Measurements from ENCODE around the gene CCDC159. TPM values are rescaled to one million over a fixed set of nuclear protein-coding genes. Genes with fewer than 3 reads are reported as not detected.
"Not testable (repeated sequence)": the region's sequence is repeated elsewhere in the genome, so short reads cannot be mapped to it uniquely, and the experiment has no call there.

The CCDC159 gene
- polyA plus RNA-seq, 4 donors = 19.0 to 43.4 (median 23.4) TPM

DNA sequence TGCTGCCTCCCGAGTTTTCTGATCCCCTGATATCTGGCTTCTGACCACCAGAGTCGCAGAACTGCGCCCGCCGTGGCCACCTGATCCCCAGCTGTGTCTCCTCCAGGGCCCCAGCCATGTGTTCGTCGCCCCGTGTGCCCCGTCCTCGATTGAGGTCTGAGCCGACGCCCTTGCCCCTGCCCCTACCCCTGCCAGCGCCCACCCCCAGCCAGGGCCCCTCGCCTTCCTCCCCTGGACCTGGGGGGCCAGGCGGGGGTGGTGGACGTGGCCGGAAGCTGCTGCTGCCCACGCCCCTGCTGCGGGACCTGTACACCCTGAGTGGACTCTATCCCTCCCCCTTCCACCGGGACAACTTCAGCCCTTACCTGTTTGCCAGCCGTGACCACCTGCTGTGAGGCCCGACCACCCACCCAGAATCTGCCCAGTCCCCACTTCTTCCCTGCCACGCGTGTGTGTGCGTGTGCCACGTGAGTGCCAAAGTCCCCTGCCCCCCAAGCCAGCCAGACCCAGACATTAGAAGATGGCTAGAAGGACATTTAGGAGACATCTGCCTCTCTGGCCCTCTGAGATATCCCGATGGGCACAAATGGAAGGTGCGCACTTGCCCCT lies 18.1 kb downstream of the CCDC159 start:
- DNase-seq (ENCODE audit: low read depth in 4 of 4, low spot score in 3 of 4) = no peak

GRCh38 chr19:11364935-11365334 lies 18.6 kb downstream of the CCDC159 start:
- no peak for DNase-seq (ENCODE audit: low read depth in 4 of 4, low spot score in 3 of 4)

GRCh38 chr19:11365557-11366117 lies 19.3 kb downstream of the CCDC159 start:
- no peak for DNase-seq (ENCODE audit: low read depth in 4 of 4, low spot score in 3 of 4)

DNA sequence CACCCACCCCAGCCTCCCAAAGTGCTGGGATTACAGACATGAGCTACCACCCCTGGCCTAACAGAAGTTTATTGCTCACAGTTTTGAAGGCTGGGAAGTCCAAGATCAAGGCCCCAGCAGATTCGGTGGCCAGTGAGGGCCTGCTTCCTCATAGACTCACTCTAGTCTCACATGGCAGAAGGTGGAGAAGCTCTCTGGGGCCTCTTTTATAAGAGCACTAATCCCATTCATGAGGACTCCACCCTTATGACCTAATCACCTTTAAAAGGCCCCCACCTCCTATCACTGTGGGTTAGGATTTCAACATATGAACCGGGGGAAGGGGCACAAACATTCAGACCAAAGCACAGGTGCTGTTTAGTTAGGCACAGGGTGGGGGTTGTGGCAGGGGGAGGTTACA lies 21.2 kb downstream of the CCDC159 start:
- no peak for DNase-seq (ENCODE audit: low read depth in 4 of 4, low spot score in 3 of 4)

DNA sequence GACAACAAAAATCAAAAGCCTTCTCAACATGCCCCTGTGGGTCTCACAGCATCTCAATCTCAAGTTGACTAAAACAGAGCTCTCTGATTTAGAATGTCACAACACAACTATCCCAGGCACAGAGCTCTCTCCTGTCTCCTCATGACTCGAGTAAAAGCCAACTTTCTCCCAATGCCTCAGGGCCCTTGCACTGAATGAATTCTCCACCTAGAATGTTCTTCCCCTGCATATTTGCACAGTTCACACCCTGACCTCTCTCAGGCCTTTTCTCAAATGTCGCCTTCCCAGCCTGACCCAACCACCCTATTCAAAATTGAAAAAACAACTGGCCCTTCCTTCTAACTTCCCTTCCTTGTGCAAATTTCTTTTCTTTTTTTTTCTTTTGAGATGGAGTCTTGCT lies 24.4 kb downstream of the CCDC159 start:
- no peak for DNase-seq (ENCODE audit: low read depth in 4 of 4, low spot score in 3 of 4)

DNA sequence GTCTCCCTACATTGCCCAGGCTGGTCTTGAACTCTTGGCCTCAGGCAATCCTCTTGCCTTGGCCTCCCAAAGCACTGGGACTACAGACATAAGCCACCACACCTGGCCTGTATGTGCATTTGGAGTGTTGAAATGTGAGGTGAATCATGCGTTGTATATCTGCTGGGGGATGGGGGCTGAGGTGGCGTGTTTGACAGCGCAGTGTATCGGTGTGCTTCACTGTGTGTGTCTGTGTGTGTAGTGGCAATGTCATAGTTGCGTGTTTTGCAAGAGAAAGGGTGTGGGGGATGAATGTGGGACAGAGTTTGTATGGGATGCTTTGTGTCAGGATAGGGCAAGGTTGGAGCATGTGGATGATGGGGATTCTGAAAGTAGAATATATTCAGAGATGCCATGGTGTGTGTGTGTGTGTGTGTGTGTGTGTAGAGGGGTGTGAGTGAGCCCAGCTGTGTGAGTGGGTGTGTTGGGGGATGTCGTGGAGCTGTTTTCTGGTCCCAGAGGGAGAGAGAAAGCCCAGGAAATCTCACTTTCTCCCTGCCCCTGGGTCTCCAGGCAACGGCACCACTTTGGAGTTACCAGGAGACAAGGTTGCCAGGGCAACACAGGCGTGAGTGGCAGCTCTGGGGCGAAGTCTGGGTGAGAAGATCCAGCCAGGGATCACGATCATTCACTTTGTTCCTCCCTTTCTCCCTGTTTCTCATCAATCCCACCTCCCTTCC lies 27.0 kb downstream of the CCDC159 start:
- no peak for DNase-seq (ENCODE audit: low read depth in 4 of 4, low spot score in 3 of 4)

DNA sequence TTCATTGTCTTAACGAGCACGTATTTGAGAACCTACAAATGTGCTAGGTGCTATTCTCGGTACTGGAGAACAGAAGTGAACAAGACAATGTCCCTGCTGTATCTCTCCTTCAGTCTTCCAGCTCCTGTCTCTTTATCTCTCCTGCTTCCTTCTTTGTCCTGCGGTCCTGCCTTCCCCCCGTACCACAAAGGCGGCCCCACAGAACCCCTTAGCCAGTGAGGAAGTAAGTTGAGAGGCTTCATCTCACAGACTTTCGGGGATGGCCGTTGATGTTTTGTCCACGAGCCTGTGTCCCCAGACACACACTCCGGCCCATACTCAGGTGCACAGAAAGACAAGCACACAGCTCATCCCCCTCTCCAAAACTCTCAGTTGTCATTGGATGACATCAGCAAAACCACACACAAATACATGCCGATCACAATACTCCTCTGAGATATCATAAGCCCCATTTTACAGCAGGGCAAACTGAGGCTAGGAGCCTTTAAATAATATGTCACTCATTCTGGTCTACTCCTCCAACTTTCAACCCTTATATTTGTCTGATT lies 27.6 kb downstream of the CCDC159 start:
- no peak for DNase-seq (ENCODE audit: low read depth in 4 of 4, low spot score in 3 of 4)

GRCh38 chr19:11374433-11375142 lies 28.3 kb downstream of the CCDC159 start, which contains the start of gene SWSAP1:
TSS of gene SWSAP1 (plus strand) at chr19:11374666. CDS start at chr19:11374681, 15 bp downstream.
- peak; percentile 98 to 99 (median 98) for DNase-seq (ENCODE audit: low read depth in 4 of 4, low spot score in 3 of 4)

DNA sequence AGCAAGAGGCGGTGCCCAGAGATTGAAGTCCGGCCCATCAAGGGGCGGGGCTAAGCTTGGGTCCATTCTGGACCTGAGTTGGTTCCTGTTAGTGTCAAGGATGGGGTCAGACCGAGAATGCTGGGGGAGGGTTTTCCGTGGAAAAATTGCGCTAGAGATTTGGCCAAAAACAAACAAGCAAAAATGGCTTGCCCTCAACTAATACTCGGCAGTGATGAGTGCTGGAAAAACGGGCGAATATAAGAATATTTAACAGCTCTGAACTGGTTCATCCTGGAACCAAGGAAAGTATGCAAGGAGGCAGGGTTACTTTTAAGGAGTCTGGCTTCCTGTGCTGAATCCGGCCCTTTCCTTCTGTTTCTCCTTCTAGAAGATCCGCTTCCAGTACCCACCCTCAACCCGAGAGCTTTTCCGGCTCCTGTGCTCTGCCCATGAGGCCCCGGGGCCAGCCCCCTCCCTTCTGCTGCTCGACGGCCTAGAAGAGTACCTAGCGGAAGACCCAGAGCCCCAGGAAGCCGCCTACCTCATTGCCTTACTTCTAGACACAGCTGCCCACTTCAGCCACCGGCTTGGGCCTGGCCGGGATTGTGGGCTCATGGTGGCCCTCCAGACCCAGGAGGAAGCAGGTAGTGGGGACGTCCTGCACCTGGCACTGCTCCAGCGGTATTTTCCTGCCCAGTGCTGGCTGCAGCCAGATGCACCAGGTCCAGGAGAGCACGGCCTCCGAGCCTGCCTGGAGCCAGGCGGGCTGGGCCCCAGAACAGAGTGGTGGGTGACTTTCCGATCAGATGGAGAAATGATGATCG lies 29.0 kb downstream of the CCDC159 start:
- DNase-seq (ENCODE audit: low read depth in 4 of 4, low spot score in 3 of 4) = no peak

GRCh38 chr19:11377237-11377636 lies 30.9 kb downstream of the CCDC159 start:
- DNase-seq (ENCODE audit: low read depth in 4 of 4, low spot score in 3 of 4) = no peak

GRCh38 chr19:11377756-11378155 lies 31.4 kb downstream of the CCDC159 start:
- DNase-seq (ENCODE audit: low read depth in 4 of 4, low spot score in 3 of 4) = no peak

DNA sequence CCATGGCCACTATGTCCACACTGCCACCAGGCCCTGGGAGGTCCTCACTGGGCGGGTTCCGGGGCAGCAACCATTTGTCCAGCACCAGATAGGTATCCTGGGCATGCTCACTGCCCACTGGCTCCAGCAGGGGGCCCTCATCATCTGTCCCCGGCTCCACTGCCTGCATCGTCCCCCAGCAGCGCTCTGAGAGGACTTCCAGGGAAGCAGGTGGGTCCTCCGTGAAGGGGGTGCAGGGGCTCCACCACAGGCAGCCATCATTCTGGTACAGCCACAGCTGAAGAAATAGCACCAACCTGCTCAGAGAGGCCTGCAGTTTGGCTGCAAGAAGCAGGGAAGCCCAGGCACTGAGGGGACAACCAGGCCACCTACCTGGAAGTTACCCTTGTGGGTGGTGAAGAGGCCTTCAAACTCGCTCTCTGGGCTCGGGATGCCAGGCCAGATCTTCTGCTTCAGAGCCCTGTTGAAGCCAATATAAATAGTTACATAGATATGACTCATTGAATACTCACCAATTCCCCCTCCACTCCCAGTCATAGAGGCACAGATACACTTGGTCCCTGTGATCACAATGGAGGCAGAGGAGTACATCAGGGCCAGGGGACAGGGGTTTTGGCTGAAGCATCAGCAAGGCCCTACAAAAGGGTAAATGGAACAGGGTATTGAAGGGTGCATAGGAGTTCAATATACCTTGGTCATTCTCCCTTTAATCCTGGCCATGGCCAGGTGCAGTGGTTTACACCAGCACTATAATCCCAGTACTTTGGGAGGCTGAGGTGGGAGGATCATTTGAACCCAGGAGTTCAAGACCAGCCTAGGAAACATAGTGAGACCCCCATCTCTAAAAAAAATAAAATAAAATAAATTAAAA lies 32.2 kb downstream of the CCDC159 start:
- no peak for DNase-seq (ENCODE audit: low read depth in 4 of 4, low spot score in 3 of 4)

DNA sequence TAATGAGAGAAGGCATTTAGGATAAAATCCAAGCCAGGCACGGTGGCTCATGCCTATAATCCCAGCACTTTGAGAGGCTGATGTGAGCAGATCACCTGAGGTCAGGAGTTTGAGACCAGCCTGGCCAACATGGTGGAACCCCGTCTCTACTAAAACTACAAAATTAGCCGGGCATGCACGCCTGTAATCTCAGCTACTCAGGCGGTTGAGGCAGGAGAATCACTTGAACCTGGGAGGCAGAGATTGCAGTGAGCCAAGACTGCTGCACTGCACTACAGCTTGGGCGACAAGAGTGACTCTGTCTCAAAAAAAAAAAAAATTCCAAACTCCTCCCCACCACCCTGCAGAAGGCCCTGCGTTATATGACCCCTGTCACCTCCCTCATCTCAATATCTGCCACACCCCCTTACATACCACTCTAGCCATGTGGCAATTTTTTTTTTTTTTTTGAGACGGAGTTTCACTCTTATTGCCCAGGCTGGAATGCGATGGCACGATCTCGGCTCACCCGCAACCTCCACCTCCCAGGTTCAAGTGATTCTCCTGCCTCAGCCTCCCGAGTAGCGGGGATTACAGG lies 33.0 kb downstream of the CCDC159 start:
- DNase-seq (ENCODE audit: low read depth in 4 of 4, low spot score in 3 of 4) = not testable (repeated sequence)

GRCh38 chr19:11379857-11380350 lies 33.6 kb downstream of the CCDC159 start:
- no peak for DNase-seq (ENCODE audit: low read depth in 4 of 4, low spot score in 3 of 4)

- peak; percentile 91 to 95 (median 92) for DNase-seq (ENCODE audit: low read depth in 4 of 4, low spot score in 3 of 4)
These were observed 34.6 kb downstream of the CCDC159 start for GRCh38 chr19:11380653-11381537.

DNA sequence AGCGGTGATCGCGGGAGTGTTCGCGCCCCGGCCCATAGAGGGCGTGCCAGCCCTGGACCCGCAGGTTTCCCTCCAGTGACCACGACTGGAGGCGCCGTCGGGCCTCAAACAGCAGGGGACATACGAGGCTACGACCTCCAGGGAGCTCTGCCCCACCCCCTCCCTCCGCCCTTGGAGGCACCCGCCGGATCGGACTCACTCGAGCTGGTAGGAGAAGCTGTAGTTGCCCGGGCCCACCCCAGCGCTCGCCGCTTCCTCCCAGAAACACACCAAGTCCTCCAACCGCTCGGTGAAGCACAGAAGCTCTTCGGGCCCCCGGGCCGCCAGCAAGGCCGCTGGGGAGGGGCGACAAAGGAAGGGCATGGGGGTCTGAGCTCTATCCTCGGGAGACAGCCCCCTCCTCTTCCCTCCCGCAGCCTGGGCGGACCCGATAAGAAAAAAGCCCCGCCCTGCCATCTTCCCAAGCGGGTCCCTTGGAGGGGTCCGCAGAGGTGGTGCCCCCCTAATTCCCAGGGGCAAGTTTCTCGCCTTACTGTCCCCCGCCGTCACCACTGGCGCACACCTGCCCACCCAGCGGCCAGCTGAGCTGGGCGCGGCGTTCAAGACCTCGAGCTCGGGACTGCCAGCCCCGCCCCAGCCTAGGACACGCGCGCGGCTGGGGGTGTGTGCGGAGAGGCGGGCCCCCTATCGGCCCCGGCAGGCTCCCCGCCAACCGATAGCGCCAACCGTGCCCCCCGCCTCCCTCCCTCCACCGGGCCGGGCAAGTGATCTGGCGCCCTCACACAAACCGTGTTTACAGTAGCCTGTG lies 36.8 kb downstream of the CCDC159 start:
- DNase-seq (ENCODE audit: low read depth in 4 of 4, low spot score in 3 of 4) = no peak

GRCh38 chr19:11383706-11384048 lies 37.4 kb downstream of the CCDC159 start:
- no peak for DNase-seq (ENCODE audit: low read depth in 4 of 4, low spot score in 3 of 4)
